ENCODE results near the gene CDH23.

CDH23 gene

GRCh38 chr10:71496927-71497762 is 100.4 kb downstream of the CDH23 start:
- Histone ChIP-seq H3K36me3 (replicated peaks) (no peaks in the 10 kb centered on the region), H3K4me3 (no peak overlapping the region), H3K4me1 (peaks cover 8% of the 10 kb centered on the region), H3K9me3 (no peaks in the 10 kb centered on the region), H3K27me3 (ENCODE audit: low read depth) (peaks cover 21% of the 10 kb centered on the region)
- in situ Hi-C loops (cut with MboI; ENCODE audit: low sequenced_read_pairs), result no loop called here
- DNase-seq (ENCODE audit: low spot score in 2 of 2), result peak; percentile 63 to 81

GRCh38 chr10:71497763-71498326 is 101.1 kb downstream of the CDH23 start:
- DNase-seq (ENCODE audit: low spot score in 2 of 2), result no peak
- in situ Hi-C loops (cut with MboI; ENCODE audit: low sequenced_read_pairs), result no loop called here
- H3K4me3 ChIP-seq, result no peak overlapping the region
- no peaks in the 10 kb centered on the region for H3K36me3 ChIP-seq (replicated peaks)
- H3K4me1 ChIP-seq, result peaks cover 8% of the 10 kb centered on the region
- peaks cover 21% of the 10 kb centered on the region for H3K27me3 ChIP-seq (ENCODE audit: low read depth)
- H3K9me3 ChIP-seq, result no peaks in the 10 kb centered on the region

- Histone ChIP-seq H3K4me1 (peaks cover 8% of the 10 kb centered on the region), H3K9me3 (no peaks in the 10 kb centered on the region), H3K27me3 (ENCODE audit: low read depth) (peaks cover 25% of the 10 kb centered on the region)
Observed at GRCh38 chr10:71501402-71501801, 104.7 kb downstream of the CDH23 start.

GRCh38 chr10:71502190-71502589 is 105.5 kb downstream of the CDH23 start:
- H3K4me1 ChIP-seq, result peaks cover 8% of the 10 kb centered on the region
- no peak overlapping the region for H3K4me3 ChIP-seq
- peaks cover 23% of the 10 kb centered on the region for H3K27me3 ChIP-seq (ENCODE audit: low read depth)
- DNase-seq (ENCODE audit: low spot score in 2 of 2), result no peak
- in situ Hi-C loops (cut with MboI; ENCODE audit: low sequenced_read_pairs), result no loop called here
- no peaks in the 10 kb centered on the region for H3K9me3 ChIP-seq
- H3K36me3 ChIP-seq (replicated peaks), result no peaks in the 10 kb centered on the region

More at GRCh38 chr10:71501402-71501801, 104.7 kb downstream of the CDH23 start:
- DNase-seq (ENCODE audit: low spot score in 2 of 2), result no peak
- no peaks in the 10 kb centered on the region for H3K36me3 ChIP-seq (replicated peaks)
- no peak overlapping the region for H3K4me3 ChIP-seq
- in situ Hi-C loops (cut with MboI; ENCODE audit: low sequenced_read_pairs), result no loop called here

GRCh38 chr10:71502851-71503250 is 106.1 kb downstream of the CDH23 start:
- peaks cover 1% of the 10 kb centered on the region for H3K4me1 ChIP-seq
- no peak for DNase-seq (ENCODE audit: low spot score in 2 of 2)
- no peaks in the 10 kb centered on the region for H3K36me3 ChIP-seq (replicated peaks)
- H3K9me3 ChIP-seq, result no peaks in the 10 kb centered on the region
- in situ Hi-C loops (cut with MboI; ENCODE audit: low sequenced_read_pairs), result no loop called here
- H3K27me3 ChIP-seq (ENCODE audit: low read depth), result peaks cover 23% of the 10 kb centered on the region
- no peak overlapping the region for H3K4me3 ChIP-seq

GRCh38 chr10:71504168-71504567 is 107.4 kb downstream of the CDH23 start:
- Histone ChIP-seq H3K36me3 (replicated peaks) (no peaks in the 10 kb centered on the region), H3K4me3 (no peak overlapping the region), H3K9me3 (no peaks in the 10 kb centered on the region), H3K4me1 (no peaks in the 10 kb centered on the region), H3K27me3 (ENCODE audit: low read depth) (peaks cover 16% of the 10 kb centered on the region)
- DNase-seq (ENCODE audit: low spot score in 2 of 2), result no peak
- in situ Hi-C loops (cut with MboI; ENCODE audit: low sequenced_read_pairs), result no loop called here

- Histone ChIP-seq H3K4me1 (no peaks in the 10 kb centered on the region), H3K36me3 (replicated peaks) (no peaks in the 10 kb centered on the region), H3K4me3 (no peak overlapping the region), H3K9me3 (no peaks in the 10 kb centered on the region), H3K27me3 (ENCODE audit: low read depth) (peaks cover 14% of the 10 kb centered on the region)
- in situ Hi-C loops (cut with MboI; ENCODE audit: low sequenced_read_pairs), result no loop called here
- no peak for DNase-seq (ENCODE audit: low spot score in 2 of 2)
Observed at GRCh38 chr10:71504570-71504969, 107.8 kb downstream of the CDH23 start.

GRCh38 chr10:71505862-71506261 is 109.1 kb downstream of the CDH23 start:
- H3K4me1 ChIP-seq, result no peaks in the 10 kb centered on the region
- in situ Hi-C loops (cut with MboI; ENCODE audit: low sequenced_read_pairs), result no loop called here
- H3K4me3 ChIP-seq, result no peak overlapping the region
- H3K9me3 ChIP-seq, result no peaks in the 10 kb centered on the region
- no peaks in the 10 kb centered on the region for H3K36me3 ChIP-seq (replicated peaks)
- H3K27me3 ChIP-seq (ENCODE audit: low read depth), result peaks cover 11% of the 10 kb centered on the region; the same call in 1 of the 2 replicates
- DNase-seq (ENCODE audit: low spot score in 2 of 2), result no peak

- DNase-seq (ENCODE audit: low spot score in 2 of 2), result peak in 1 of 2 experiments; percentile 24
- H3K9me3 ChIP-seq, result no peaks in the 10 kb centered on the region
- H3K4me3 ChIP-seq, result no peak overlapping the region
- 0 out of 2 replicates have a peak, but pooled peaks cover 3% of the 10 kb centered on the region for H3K27me3 ChIP-seq (ENCODE audit: low read depth)
- in situ Hi-C loops (cut with MboI; ENCODE audit: low sequenced_read_pairs), result no loop called here
- no peaks in the 10 kb centered on the region for H3K36me3 ChIP-seq (replicated peaks)
- no peaks in the 10 kb centered on the region for H3K4me1 ChIP-seq
Observed at GRCh38 chr10:71509444-71509843, 112.7 kb downstream of the CDH23 start.

GRCh38 chr10:71511206-71511605 is 114.5 kb downstream of the CDH23 start:
- Histone ChIP-seq H3K4me3 (no peak overlapping the region), H3K36me3 (replicated peaks) (no peaks in the 10 kb centered on the region), H3K9me3 (no peaks in the 10 kb centered on the region), H3K4me1 (no peaks in the 10 kb centered on the region), H3K27me3 (ENCODE audit: low read depth) (no peaks in the 10 kb centered on the region)
- DNase-seq (ENCODE audit: low spot score in 2 of 2), result no peak
- in situ Hi-C loops (cut with MboI; ENCODE audit: low sequenced_read_pairs), result no loop called here

- Histone ChIP-seq H3K4me3 (no peak overlapping the region), H3K36me3 (replicated peaks) (no peaks in the 10 kb centered on the region), H3K27me3 (ENCODE audit: low read depth) (no peaks in the 10 kb centered on the region), H3K4me1 (no peaks in the 10 kb centered on the region), H3K9me3 (no peaks in the 10 kb centered on the region)
- no peak for DNase-seq (ENCODE audit: low spot score in 2 of 2)
- in situ Hi-C loops (cut with MboI; ENCODE audit: low sequenced_read_pairs), result no loop called here
Observed at GRCh38 chr10:71512312-71512711, 115.6 kb downstream of the CDH23 start.

- in situ Hi-C loops (cut with MboI; ENCODE audit: low sequenced_read_pairs), result no loop called here
- H3K36me3 ChIP-seq (replicated peaks), result no peaks in the 10 kb centered on the region
- no peaks in the 10 kb centered on the region for H3K9me3 ChIP-seq
- DNase-seq (ENCODE audit: low spot score in 2 of 2), result peak; percentile 4 to 60
- H3K4me1 ChIP-seq, result no peaks in the 10 kb centered on the region
- H3K27me3 ChIP-seq (ENCODE audit: low read depth), result no peaks in the 10 kb centered on the region
- H3K4me3 ChIP-seq, result no peak overlapping the region
Observed at GRCh38 chr10:71512761-71513539, 116.2 kb downstream of the CDH23 start.

GRCh38 chr10:71513540-71513853 is 116.8 kb downstream of the CDH23 start:
- no peak for DNase-seq (ENCODE audit: low spot score in 2 of 2)
- Histone ChIP-seq H3K36me3 (replicated peaks) (no peaks in the 10 kb centered on the region), H3K27me3 (ENCODE audit: low read depth) (no peaks in the 10 kb centered on the region), H3K9me3 (no peaks in the 10 kb centered on the region), H3K4me3 (no peak overlapping the region), H3K4me1 (no peaks in the 10 kb centered on the region)
- in situ Hi-C loops (cut with MboI; ENCODE audit: low sequenced_read_pairs), result no loop called here

- no peaks in the 10 kb centered on the region for H3K36me3 ChIP-seq (replicated peaks)
- no peaks in the 10 kb centered on the region for H3K9me3 ChIP-seq
- no peak for DNase-seq (ENCODE audit: low spot score in 2 of 2)
- no peaks in the 10 kb centered on the region for H3K4me1 ChIP-seq
- no peak overlapping the region for H3K4me3 ChIP-seq
- H3K27me3 ChIP-seq (ENCODE audit: low read depth), result no peaks in the 10 kb centered on the region
- in situ Hi-C loops (cut with MboI; ENCODE audit: low sequenced_read_pairs), result no loop called here
Observed at GRCh38 chr10:71513936-71514335, 117.2 kb downstream of the CDH23 start.

Data from HAP-1 (cell line).